ENCODE results near the gene FAM111B.

GRCh38 chr11:59173080-59173963 is 66.3 kb downstream of the FAM111B start:
- TF ChIP-seq CTCF (IDR thresholded peaks at IDR 0.05; ENCODE audit: insufficient read depth, low read length) (no peak), POLR2AphosphoS5 (IDR thresholded peaks at IDR 0.05; ENCODE audit: low read depth) (no peak)
